Endothelial cell of umbilical vein (primary cell): Measurements from ENCODE around the gene MAP1LC3B. TPM values are rescaled to one million over a fixed set of nuclear protein-coding genes. Genes with fewer than 3 reads are reported as not detected.

Source experiments
- BruUV-seq: library from RNA; stranded (reverse); fragments of 400-500 nt; replicated peaks from 2 replicates; lab custom pipeline; 2021; lab: Mats Ljungman, UMichigan
- CTCF ChIA-PET: fragments of 300-600, 350-600 bp; sonication (Branson Sonifier 250); formaldehyde crosslinking; loops from one replicate; lab custom pipeline; 2021; ENCODE audit warnings: antibody characterized with exemption, inconsistent platforms; lab: Charles Lee
- POLR2A ChIA-PET: fragments of 300-600, 350-600 bp; sonication (Branson Sonifier 250); formaldehyde crosslinking; loops from one replicate; lab custom pipeline; 2021; ENCODE audit warnings: antibody characterized with exemption, inconsistent platforms; lab: Charles Lee
- DNase-seq: peaks from one replicate; pipeline ENCODE4 v3.0.0-alpha.2; 2011; ENCODE audit warnings: low read depth, low spot score
- FAIRE-seq: peaks from 2 replicates; lab custom pipeline; 2011; peaks lifted over from hg19 to GRCh38; lab: Jason Lieb, UNC
- H2AFZ ChIP-seq: 2 replicates; pipeline ENCODE4 v1.6.0; 2012; ENCODE audit warnings: low read depth, low read length, control low read depth, inconsistent platforms
- H3K27ac ChIP-seq: 2 replicates; pipeline ENCODE4 v1.5.1; 2011; ENCODE audit warnings: low read depth, mild to moderate bottlenecking, control low read depth, low read length, moderate library complexity; ENCODE audit not compliant: insufficient read depth
- H3K27me3 ChIP-seq, 2 experiments: 2 replicates each; pipeline versions ENCODE4 v1.6.0 to v1.6.1; 2011; ENCODE audit warnings: low read length in 2 of 2, mixed read lengths in 1 of 2; ENCODE audit not compliant: control insufficient read depth in 2 of 2, insufficient read depth in 2 of 2
- H3K36me3 ChIP-seq, 2 experiments: 2 replicates in 1 of 2; 3 replicates in 1 of 2; pipeline ENCODE4 v1.5.1; 2011; ENCODE audit warnings: low read length in 2 of 2, mild to moderate bottlenecking in 1 of 2, moderate library complexity in 1 of 2; ENCODE audit not compliant: control insufficient read depth in 2 of 2, insufficient read depth in 2 of 2; ENCODE audit errors: extremely low read depth in 1 of 2
- H3K4me1 ChIP-seq: 3 replicates; pipeline ENCODE4 v1.5.1; 2011; ENCODE audit warnings: mild to moderate bottlenecking, low read length; ENCODE audit not compliant: control insufficient read depth, insufficient read depth; ENCODE audit errors: extremely low read depth
- H3K4me2 ChIP-seq: 2 replicates; pipeline ENCODE4 v1.6.1; 2011; ENCODE audit warnings: low read length, control low read depth, mixed read lengths; ENCODE audit not compliant: insufficient read depth
- H3K4me3 ChIP-seq, 3 experiments: fragments of 200-600 bp in 1 of 3; sonication (generic), shearing (Covaris generic) in 1 of 3; replicated peaks in 1 of 3; 2 replicates each; pipeline ENCODE4 v1.5.1; 2011 to 2016; ENCODE audit warnings: control low read depth in 3 of 3, low read length in 3 of 3, mild to moderate bottlenecking in 2 of 3, inconsistent platforms in 1 of 3, low read depth in 1 of 3, moderate library complexity in 1 of 3; ENCODE audit not compliant: insufficient read depth in 1 of 3
- H3K79me2 ChIP-seq: 2 replicates; pipeline ENCODE4 v1.6.0; 2012; ENCODE audit warnings: low read length, inconsistent platforms; ENCODE audit not compliant: control insufficient read depth, insufficient read depth
- H3K9ac ChIP-seq: replicated peaks from 2 replicates; pipeline ENCODE3; 2011; ENCODE audit warnings: low read length, control low read depth; ENCODE audit not compliant: insufficient read depth; ENCODE audit errors: extremely low read depth
- H3K9me1 ChIP-seq: replicated peaks from 3 replicates; pipeline ENCODE4 v1.6.0; 2011; ENCODE audit warnings: mild to moderate bottlenecking, low read length; ENCODE audit not compliant: control insufficient read depth, insufficient read depth; ENCODE audit errors: extremely low read depth
- H3K9me3 ChIP-seq: replicated peaks from 2 replicates; pipeline ENCODE4 v1.5.1; 2012; ENCODE audit warnings: low read length, inconsistent platforms; ENCODE audit not compliant: control insufficient read depth, insufficient read depth
- H4K20me1 ChIP-seq: replicated peaks from 2 replicates; pipeline ENCODE3; 2011; ENCODE audit warnings: mild to moderate bottlenecking, low read length; ENCODE audit not compliant: control insufficient read depth, insufficient read depth; ENCODE audit errors: extremely low read depth
- EZH2 ChIP-seq: IDR thresholded peaks from 2 replicates; pipeline ENCODE4 v1.6.1; 2012; ENCODE audit warnings: borderline replicate concordance, low read depth, mild to moderate bottlenecking, moderate library complexity, low read length, inconsistent platforms; ENCODE audit not compliant: severe bottlenecking
- FOS ChIP-seq: IDR thresholded peaks from 2 replicates; pipeline ENCODE4 v1.6.1; 2011; ENCODE audit warnings: mild to moderate bottlenecking, low read length, moderate library complexity, borderline replicate concordance; ENCODE audit not compliant: insufficient read depth
- GATA2 ChIP-seq: IDR thresholded peaks from 2 replicates; pipeline ENCODE4 v1.7.0; 2011; ENCODE audit warnings: low read depth, mild to moderate bottlenecking, moderate library complexity, mixed read lengths, low read length; ENCODE audit not compliant: insufficient read length, insufficient read depth
- JUN ChIP-seq: IDR thresholded peaks from 2 replicates; pipeline ENCODE4 v1.6.1; 2011; ENCODE audit warnings: borderline replicate concordance, low read depth; ENCODE audit not compliant: insufficient read length, insufficient read depth
- MYC ChIP-seq: IDR thresholded peaks from one replicate; pipeline ENCODE4 v1.6.1; 2011; ENCODE audit warnings: mild to moderate bottlenecking, low read depth, low read length
- POLR2A ChIP-seq: IDR thresholded peaks from 2 replicates; pipeline ENCODE4 v1.6.1; 2012; ENCODE audit warnings: low read depth, mild to moderate bottlenecking, control low read depth, low read length
- POLR2AphosphoS5 ChIP-seq: IDR thresholded peaks from 2 replicates; pipeline ENCODE4 v1.6.1; 2012; ENCODE audit warnings: low read depth, mild to moderate bottlenecking, control low read depth, low read length, moderate library complexity; ENCODE audit not compliant: insufficient read depth
- dilution Hi-C: fragments of 300-500 bp; cut with MboI; formaldehyde crosslinking; loops from one replicate; pipeline ENCODE4 v1.15.0; 2019; ENCODE audit warnings: low sequenced_read_pairs; ENCODE audit not compliant: extremely low pct_ligation_motif_present
- intact Hi-C: fragments of 100-400 bp; cut with micrococcal nuclease; formaldehyde crosslinking; loops from one replicate; pipeline ENCODE4 v1.10.0; 2022
- polyA plus RNA-seq, 4 experiments: library from polyadenylated mRNA; depleted of rRNA in 3 of 4; stranded (reverse) in 3 of 4; unstranded in 1 of 4; fragments of >200 nt; gene quantifications; 2 replicates each; pipeline versions ENCODE4 v1.2.1 to v1.2.3, GENCODE V29; 2011 to 2012; ENCODE audit warnings: missing spikeins in 1 of 4
- total RNA-seq: library from RNA; stranded (reverse); gene quantifications from 2 replicates; pipeline ENCODE4 v1.2.3, GENCODE V29; 2021
- TF ChIP-seq, protein P1 (sequence below), 2 donors: IDR thresholded peaks; 1 replicate in 1 of 2; 2 replicates in 1 of 2; pipeline ENCODE4 v1.5.1; 2011; ENCODE audit warnings: low read length in 2 of 2, mild to moderate bottlenecking in 2 of 2, moderate library complexity in 2 of 2, control low read depth in 1 of 2, inconsistent platforms in 1 of 2, low read depth in 1 of 2; ENCODE audit not compliant: insufficient read depth in 1 of 2; ENCODE audit errors: extremely low read depth in 1 of 2
- TF ChIP-seq, protein P2 (sequence below): IDR thresholded peaks from 2 replicates; pipeline ENCODE4 v1.6.1; 2011; ENCODE audit not compliant: insufficient read depth, insufficient read length

The MAP1LC3B gene
- total and polyA plus RNA-seq, 2 donors (not counting 3 experiments of a cell fraction or from before 2014, with no cell fraction given), result 40.7 to 99.9 TPM

DNA sequence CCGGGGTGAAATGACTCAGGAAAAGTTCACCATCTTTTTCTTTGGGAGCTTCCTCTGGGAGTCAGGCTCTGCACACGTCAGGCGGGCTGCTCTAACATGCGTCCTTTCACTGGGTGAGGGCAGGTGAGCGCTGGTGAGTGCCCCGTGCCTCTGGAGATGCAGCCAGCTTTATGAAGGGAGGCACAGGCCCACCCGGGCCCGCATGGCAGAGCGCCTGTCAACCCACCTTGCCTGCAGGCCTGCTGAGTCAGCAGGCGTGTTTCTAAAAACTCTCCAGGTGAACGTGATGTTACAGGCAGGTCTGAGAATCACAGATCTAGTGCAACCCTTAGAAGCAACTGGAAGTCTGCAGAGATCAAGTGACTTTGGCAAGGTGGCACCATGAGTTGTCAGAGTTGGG, 18.4 kb downstream of the MAP1LC3B start:
- DNase-seq (no peak), FAIRE-seq (no peak)
- Histone ChIP-seq H3K4me3 (no peak overlapping the region), H3K36me3 (peaks cover 7 to 40% of the 10 kb centered on the region in 2 experiments), H3K4me2 (no peak overlapping the region), H3K9me3 (no peaks in the 10 kb centered on the region), H3K9me1 (no peaks in the 10 kb centered on the region), H2AFZ (no peak overlapping the region), H4K20me1 (no peaks in the 10 kb centered on the region), H3K79me2 (no peaks in the 10 kb centered on the region), H3K9ac (no peak overlapping the region), H3K27ac (no peak overlapping the region), H3K27me3 (no peaks in the 10 kb centered on the region), H3K4me1 (peaks cover 20% of the 10 kb centered on the region)
- BruUV-seq, result no TSS peak
- TF ChIP-seq, protein P1, sequence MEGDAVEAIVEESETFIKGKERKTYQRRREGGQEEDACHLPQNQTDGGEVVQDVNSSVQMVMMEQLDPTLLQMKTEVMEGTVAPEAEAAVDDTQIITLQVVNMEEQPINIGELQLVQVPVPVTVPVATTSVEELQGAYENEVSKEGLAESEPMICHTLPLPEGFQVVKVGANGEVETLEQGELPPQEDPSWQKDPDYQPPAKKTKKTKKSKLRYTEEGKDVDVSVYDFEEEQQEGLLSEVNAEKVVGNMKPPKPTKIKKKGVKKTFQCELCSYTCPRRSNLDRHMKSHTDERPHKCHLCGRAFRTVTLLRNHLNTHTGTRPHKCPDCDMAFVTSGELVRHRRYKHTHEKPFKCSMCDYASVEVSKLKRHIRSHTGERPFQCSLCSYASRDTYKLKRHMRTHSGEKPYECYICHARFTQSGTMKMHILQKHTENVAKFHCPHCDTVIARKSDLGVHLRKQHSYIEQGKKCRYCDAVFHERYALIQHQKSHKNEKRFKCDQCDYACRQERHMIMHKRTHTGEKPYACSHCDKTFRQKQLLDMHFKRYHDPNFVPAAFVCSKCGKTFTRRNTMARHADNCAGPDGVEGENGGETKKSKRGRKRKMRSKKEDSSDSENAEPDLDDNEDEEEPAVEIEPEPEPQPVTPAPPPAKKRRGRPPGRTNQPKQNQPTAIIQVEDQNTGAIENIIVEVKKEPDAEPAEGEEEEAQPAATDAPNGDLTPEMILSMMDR (IDR thresholded peaks at IDR 0.05; ENCODE audit: extremely low read depth in 1 of 2, insufficient read depth in 1 of 2, low read depth in 1 of 2, low read length in 2 of 2), result no peak
- no peak for TF ChIP-seq FOS
- TF ChIP-seq EZH2, result no peak
- no peak for TF ChIP-seq JUN
- no peak for TF ChIP-seq POLR2A
- TF ChIP-seq, protein P2, sequence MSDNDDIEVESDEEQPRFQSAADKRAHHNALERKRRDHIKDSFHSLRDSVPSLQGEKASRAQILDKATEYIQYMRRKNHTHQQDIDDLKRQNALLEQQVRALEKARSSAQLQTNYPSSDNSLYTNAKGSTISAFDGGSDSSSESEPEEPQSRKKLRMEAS, result no peak
- TF ChIP-seq MYC, result no peak
- no peak for TF ChIP-seq GATA2
- no peak for TF ChIP-seq POLR2AphosphoS5
- intact Hi-C loops (no loop called here), dilution Hi-C loops (no loop called here)
- ChIA-PET POLR2A (no interaction called here), CTCF (no interaction called here)
